Uterus (tissue), 2 donors: ENCODE data around the gene ADAMTS9.

ENCODE experiments used
- CTCF ChIP-seq, 4 experiments: fragments of 200-600 bp in 2 of 4; fragments of 450-650 bp in 2 of 4; sonication (generic) in 2 of 4; IDR thresholded peaks; one replicate each; pipeline ENCODE4 v1.5.1; 2016 to 2019; ENCODE audit warnings: antibody characterized with exemption in 4 of 4, mild to moderate bottlenecking in 2 of 4, moderate library complexity in 1 of 4
- POLR2A ChIP-seq, 2 donors: fragments of 450-650 bp; IDR thresholded peaks; one replicate each; pipeline ENCODE4 v1.6.1; 2016; ENCODE audit warnings: antibody characterized with exemption in 2 of 2, mild to moderate bottlenecking in 1 of 2, moderate library complexity in 1 of 2

- no peak for TF ChIP-seq POLR2A (IDR thresholded peaks at IDR 0.05)
- no peak for TF ChIP-seq CTCF (IDR thresholded peaks at IDR 0.05)
These were observed 42.9 kb upstream of the ADAMTS9 start for GRCh38 chr3:64730681-64731080.
